ENCODE measurements around the gene SACM1L. TPM values are rescaled to one million over a fixed set of nuclear protein-coding genes. Genes with fewer than 3 reads are reported as not detected.

SACM1L gene, protein sequence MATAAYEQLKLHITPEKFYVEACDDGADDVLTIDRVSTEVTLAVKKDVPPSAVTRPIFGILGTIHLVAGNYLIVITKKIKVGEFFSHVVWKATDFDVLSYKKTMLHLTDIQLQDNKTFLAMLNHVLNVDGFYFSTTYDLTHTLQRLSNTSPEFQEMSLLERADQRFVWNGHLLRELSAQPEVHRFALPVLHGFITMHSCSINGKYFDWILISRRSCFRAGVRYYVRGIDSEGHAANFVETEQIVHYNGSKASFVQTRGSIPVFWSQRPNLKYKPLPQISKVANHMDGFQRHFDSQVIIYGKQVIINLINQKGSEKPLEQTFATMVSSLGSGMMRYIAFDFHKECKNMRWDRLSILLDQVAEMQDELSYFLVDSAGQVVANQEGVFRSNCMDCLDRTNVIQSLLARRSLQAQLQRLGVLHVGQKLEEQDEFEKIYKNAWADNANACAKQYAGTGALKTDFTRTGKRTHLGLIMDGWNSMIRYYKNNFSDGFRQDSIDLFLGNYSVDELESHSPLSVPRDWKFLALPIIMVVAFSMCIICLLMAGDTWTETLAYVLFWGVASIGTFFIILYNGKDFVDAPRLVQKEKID
- total RNA-seq, result 24.0 TPM

DNA sequence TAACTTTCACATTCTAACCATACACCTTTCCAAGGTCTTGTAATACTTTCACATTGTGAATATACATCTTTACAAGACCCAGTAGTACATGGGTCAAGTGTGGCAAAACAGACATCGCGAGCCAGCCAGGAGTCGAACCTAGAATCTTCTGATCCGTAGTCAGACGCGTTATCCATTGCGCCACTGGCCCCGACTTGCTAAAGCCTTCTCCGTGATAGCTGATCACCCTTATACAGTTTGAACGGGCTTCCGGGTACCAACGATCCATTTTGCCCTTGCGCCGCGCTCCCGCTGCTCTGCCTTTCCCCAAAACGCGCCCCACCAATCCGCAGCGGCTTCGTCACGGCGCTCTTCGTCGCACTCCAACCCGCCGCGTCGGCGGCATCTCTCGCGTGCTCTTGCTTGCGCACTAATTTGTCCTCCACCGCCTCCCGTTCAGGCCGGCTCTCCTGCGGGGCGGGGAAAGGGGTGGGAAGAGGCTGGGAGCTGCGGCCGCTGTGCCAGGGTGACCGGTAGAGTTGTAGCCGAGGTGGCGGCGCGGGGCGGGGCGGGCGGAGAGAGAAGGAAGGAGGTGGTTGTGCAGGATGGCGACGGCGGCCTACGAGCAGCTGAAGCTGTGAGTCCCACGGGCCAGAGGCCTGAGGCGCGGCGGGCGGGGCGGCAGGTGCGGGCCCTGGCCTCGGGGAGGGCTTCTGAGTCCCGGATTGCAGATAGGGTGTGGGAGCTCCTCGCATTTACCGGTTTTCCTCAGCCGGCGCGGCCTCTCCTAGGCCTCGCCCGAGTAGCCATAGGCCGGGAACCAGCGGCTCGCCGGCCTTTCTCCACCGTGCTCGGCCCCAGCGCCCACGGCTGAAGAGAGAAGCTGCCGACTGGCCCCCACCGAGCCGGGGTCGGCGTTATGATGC is at the start of gene SACM1L:
SACM1L (plus strand) TSS at position 515 of the 905 bp plus-strand sequence; CDS start at position 585, 70 bp downstream.
- Histone ChIP-seq H3K27ac (ENCODE audit: low read depth, low read length) (peak within 1 kb of the TSS; percentile 86), H3K4me3 (ENCODE audit: low read length in 3 of 3) (peak within 1 kb of the TSS; percentile 80 to 91 (median 83)), H3K27me3 (ENCODE audit: control insufficient read depth in 3 of 3, insufficient read depth in 3 of 3, low read length in 3 of 3) (no peaks in the 10 kb centered on the region), H3K36me3 (ENCODE audit: control insufficient read depth in 3 of 3, insufficient read depth in 3 of 3, low read length in 3 of 3) (no peaks in the 10 kb centered on the region), H3K4me1 (ENCODE audit: control insufficient read depth in 3 of 3, insufficient read depth in 3 of 3, low read length in 3 of 3) (peaks cover 44 to 50% (median 48%) of the 10 kb centered on the region in 3 donors), H3K9ac (ENCODE audit: low read depth in 1 of 3, low read length in 3 of 3) (peak within 1 kb of the TSS; percentile 92 to 96 (median 94)), H3K9me3 (ENCODE audit: control insufficient read depth in 3 of 3, low read length in 3 of 3) (no peaks in the 10 kb centered on the region)

DNA sequence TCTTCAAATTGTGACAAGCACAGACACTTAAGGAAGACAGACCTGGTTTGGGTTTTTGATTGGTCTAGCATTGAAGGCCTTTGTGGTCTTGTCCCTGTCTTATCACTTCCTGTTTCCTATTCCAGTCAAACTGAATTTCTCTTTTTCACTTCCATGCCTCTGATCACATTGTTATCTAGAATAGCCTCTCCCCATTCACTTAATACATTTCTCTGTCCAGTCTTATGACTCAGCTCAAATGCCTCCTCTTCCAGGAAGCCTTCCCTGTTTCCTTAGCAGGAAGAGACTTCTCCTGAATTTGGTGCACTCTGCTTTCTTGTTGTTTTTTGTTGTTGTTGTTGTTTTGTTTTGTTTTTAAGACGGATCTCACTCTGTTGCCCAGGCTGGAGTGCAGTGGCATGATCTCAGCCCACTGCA is 49.1 kb upstream of the SACM1L start:
- no peak overlapping the region for H3K9ac ChIP-seq (ENCODE audit: low read depth in 1 of 3, low read length in 3 of 3)
- peaks cover 8 to 16% (median 13%) of the 10 kb centered on the region in 3 donors for H3K36me3 ChIP-seq (ENCODE audit: control insufficient read depth in 3 of 3, insufficient read depth in 3 of 3, low read length in 3 of 3)
- no peak overlapping the region for H3K27ac ChIP-seq (ENCODE audit: low read depth, low read length)
- no peaks in the 10 kb centered on the region for H3K9me3 ChIP-seq (ENCODE audit: control insufficient read depth in 3 of 3, low read length in 3 of 3)
- H3K27me3 ChIP-seq (ENCODE audit: control insufficient read depth in 3 of 3, insufficient read depth in 3 of 3, low read length in 3 of 3), result no peaks in the 10 kb centered on the region
- H3K4me1 ChIP-seq (ENCODE audit: control insufficient read depth in 3 of 3, insufficient read depth in 3 of 3, low read length in 3 of 3), result peaks cover 14 to 37% (median 33%) of the 10 kb centered on the region in 3 donors
- H3K4me3 ChIP-seq (ENCODE audit: low read length in 3 of 3), result no peak overlapping the region

DNA sequence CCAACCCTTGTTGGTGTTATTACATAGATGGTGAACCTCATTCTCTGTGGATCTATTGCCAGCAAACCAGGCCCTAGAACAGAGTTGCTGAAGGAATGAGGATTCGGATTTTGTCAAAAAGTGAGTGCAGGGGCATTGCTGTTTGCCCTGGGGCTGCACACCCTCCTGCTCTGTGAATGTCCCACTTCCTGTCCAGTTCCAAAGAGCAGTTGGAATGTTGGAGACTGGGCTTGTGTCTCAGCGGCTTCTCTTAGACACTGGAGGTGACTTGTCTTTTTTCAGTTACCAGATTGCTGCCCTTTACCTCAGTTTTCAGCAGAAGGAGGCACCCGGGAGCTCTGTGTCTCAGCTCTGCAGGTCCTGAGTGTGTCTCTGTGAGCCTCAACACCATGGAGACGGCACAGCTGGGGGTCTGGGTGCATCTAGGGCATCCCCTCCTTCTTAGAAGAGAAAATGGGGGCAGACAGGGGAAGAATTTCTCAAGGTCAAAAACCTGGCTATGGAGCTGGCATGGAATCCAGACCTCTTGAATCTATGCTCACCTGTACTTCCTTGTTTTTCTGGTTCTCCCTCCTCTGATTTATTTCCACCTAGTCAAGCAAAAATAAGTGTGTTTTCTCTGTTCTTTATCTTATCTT is 48.4 kb upstream of the SACM1L start:
- no peak overlapping the region for H3K4me3 ChIP-seq (ENCODE audit: low read length in 3 of 3)
- no peaks in the 10 kb centered on the region for H3K27me3 ChIP-seq (ENCODE audit: control insufficient read depth in 3 of 3, insufficient read depth in 3 of 3, low read length in 3 of 3)
- no peaks in the 10 kb centered on the region for H3K9me3 ChIP-seq (ENCODE audit: control insufficient read depth in 3 of 3, low read length in 3 of 3)
- no peak overlapping the region for H3K9ac ChIP-seq (ENCODE audit: low read depth in 1 of 3, low read length in 3 of 3)
- no peak overlapping the region for H3K27ac ChIP-seq (ENCODE audit: low read depth, low read length)
- H3K36me3 ChIP-seq (ENCODE audit: control insufficient read depth in 3 of 3, insufficient read depth in 3 of 3, low read length in 3 of 3), result peaks cover 8 to 15% (median 13%) of the 10 kb centered on the region in 3 donors
- peaks cover 14 to 41% (median 38%) of the 10 kb centered on the region in 3 donors for H3K4me1 ChIP-seq (ENCODE audit: control insufficient read depth in 3 of 3, insufficient read depth in 3 of 3, low read length in 3 of 3)

DNA sequence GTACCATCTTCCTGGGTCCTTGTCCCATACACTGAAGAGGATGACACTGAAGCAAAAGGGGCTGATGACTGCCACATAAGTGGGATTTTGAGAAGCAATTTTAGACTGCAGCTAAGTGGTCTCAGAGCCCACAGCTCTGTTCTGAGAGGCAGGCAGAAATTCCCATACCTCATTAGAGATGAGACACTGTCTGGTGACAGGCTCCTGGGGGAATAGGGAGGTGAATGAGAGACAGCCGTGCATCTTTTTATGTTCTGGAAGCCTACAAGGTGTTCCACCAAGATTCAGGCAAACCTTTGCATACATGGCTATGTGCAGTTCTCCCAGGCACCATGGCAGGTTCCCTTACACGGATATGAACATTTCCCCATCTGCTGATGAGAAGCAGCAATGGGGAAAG is 47.4 kb upstream of the SACM1L start:
- no peak overlapping the region for H3K4me3 ChIP-seq (ENCODE audit: low read length in 3 of 3)
- H3K4me1 ChIP-seq (ENCODE audit: control insufficient read depth in 3 of 3, insufficient read depth in 3 of 3, low read length in 3 of 3), result peaks cover 16 to 50% (median 46%) of the 10 kb centered on the region in 3 donors
- no peak overlapping the region for H3K9ac ChIP-seq (ENCODE audit: low read depth in 1 of 3, low read length in 3 of 3)
- no peaks in the 10 kb centered on the region for H3K9me3 ChIP-seq (ENCODE audit: control insufficient read depth in 3 of 3, low read length in 3 of 3)
- H3K27me3 ChIP-seq (ENCODE audit: control insufficient read depth in 3 of 3, insufficient read depth in 3 of 3, low read length in 3 of 3), result no peaks in the 10 kb centered on the region
- no peak overlapping the region for H3K27ac ChIP-seq (ENCODE audit: low read depth, low read length)
- peaks cover 6 to 8% (median 7%) of the 10 kb centered on the region in 3 donors for H3K36me3 ChIP-seq (ENCODE audit: control insufficient read depth in 3 of 3, insufficient read depth in 3 of 3, low read length in 3 of 3)

DNA sequence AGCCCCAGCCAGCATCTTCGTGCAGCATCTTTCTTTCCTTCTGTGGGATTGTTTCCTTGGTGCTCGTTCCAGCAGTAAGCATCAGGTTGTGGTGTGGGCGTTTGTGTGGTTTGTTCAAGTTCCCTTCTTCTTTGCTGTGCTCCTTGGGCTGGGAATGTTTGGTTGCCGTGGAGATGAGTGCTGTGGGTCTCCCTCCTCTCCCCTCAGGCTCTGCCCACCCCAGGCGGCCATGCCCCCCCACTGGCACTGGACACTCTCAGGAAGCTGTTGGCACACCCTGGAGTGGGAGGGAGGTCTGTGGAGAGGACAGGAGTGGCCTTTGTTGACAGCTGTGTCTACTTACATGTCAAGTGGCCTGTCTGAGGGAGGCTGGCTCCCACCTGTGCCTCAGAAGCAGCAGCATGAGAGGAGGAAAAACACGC is 46.5 kb upstream of the SACM1L start:
- Histone ChIP-seq H3K27me3 (ENCODE audit: control insufficient read depth in 3 of 3, insufficient read depth in 3 of 3, low read length in 3 of 3) (no peaks in the 10 kb centered on the region), H3K27ac (ENCODE audit: low read depth, low read length) (no peak overlapping the region), H3K9ac (ENCODE audit: low read depth in 1 of 3, low read length in 3 of 3) (peak overlapping the region in 2 of 3 donors; percentile 33 to 53), H3K36me3 (ENCODE audit: control insufficient read depth in 3 of 3, insufficient read depth in 3 of 3, low read length in 3 of 3) (peaks cover under 1 to 5% (median 4%) of the 10 kb centered on the region in 3 donors), H3K4me3 (ENCODE audit: low read length in 3 of 3) (no peak overlapping the region), H3K4me1 (ENCODE audit: control insufficient read depth in 3 of 3, insufficient read depth in 3 of 3, low read length in 3 of 3) (peaks cover 25 to 60% (median 55%) of the 10 kb centered on the region in 3 donors), H3K9me3 (ENCODE audit: control insufficient read depth in 3 of 3, low read length in 3 of 3) (no peaks in the 10 kb centered on the region)

DNA sequence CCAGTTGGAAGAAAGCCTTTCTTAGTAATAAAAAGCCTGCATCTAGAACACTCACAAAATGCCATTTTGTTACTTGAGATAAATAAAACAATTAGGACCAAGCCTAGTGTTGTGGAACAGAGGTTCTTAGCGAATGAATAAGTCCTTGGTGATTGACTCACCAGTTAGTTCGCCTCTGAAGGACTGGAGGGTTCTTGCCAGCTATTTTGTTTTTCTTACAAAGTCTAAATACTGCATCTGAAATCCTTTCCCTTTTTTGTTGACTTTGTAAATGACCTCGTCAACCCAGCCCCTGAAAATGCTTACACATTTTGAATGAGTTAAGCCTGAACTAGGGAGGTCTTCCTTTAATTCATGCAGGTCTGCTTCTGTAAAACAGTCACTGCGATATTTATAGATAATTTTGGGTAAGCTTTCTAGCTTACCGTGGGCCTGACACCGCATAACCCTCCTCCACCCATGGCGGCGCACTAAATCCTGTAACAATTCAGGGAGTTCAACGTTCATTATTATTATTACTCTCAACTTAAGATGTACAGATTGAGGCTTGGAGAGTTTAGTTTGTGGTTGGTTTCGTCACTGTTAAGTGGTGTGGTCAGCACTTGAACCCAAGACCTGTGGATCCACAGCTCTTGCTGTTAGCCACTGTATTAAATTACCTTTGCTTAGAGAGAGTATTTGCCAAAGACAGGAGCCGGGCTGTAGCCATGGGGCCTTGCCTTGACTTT is 45.0 kb upstream of the SACM1L start:
- Histone ChIP-seq H3K4me1 (ENCODE audit: control insufficient read depth in 3 of 3, insufficient read depth in 3 of 3, low read length in 3 of 3) (peaks cover 25 to 61% (median 50%) of the 10 kb centered on the region in 3 donors), H3K27me3 (ENCODE audit: control insufficient read depth in 3 of 3, insufficient read depth in 3 of 3, low read length in 3 of 3) (no peaks in the 10 kb centered on the region), H3K36me3 (ENCODE audit: control insufficient read depth in 3 of 3, insufficient read depth in 3 of 3, low read length in 3 of 3) (peaks cover 0 to 3% (median 3%) of the 10 kb centered on the region in 3 donors), H3K9me3 (ENCODE audit: control insufficient read depth in 3 of 3, low read length in 3 of 3) (no peaks in the 10 kb centered on the region), H3K27ac (ENCODE audit: low read depth, low read length) (peak overlapping the region; percentile 39), H3K9ac (ENCODE audit: low read depth in 1 of 3, low read length in 3 of 3) (no peak overlapping the region), H3K4me3 (ENCODE audit: low read length in 3 of 3) (no peak overlapping the region)

DNA sequence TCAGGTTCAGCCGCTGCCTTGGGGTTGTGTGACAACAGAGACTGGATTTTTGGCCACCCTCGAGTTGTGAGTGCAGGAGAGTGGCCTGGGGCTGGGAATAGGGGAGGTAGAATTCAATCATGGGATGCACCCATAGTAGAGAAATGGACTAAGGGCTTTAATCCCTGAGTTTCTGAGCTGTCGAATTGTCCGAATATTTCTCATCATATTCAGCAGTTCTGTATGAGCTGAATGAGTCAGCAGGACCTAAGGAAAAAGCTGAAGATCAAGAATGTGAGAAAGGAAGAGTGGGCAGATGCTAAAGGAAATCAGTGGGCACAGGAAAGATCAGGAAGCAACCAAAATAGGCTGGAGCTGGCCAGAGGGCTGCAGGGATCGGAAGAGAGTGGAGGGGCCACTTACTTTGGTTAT is 44.4 kb upstream of the SACM1L start:
- Histone ChIP-seq H3K4me3 (ENCODE audit: low read length in 3 of 3) (no peak overlapping the region), H3K9ac (ENCODE audit: low read depth in 1 of 3, low read length in 3 of 3) (no peak overlapping the region), H3K9me3 (ENCODE audit: control insufficient read depth in 3 of 3, low read length in 3 of 3) (no peaks in the 10 kb centered on the region), H3K4me1 (ENCODE audit: control insufficient read depth in 3 of 3, insufficient read depth in 3 of 3, low read length in 3 of 3) (peaks cover 25 to 61% (median 50%) of the 10 kb centered on the region in 3 donors), H3K27ac (ENCODE audit: low read depth, low read length) (peak overlapping the region; percentile 39), H3K36me3 (ENCODE audit: control insufficient read depth in 3 of 3, insufficient read depth in 3 of 3, low read length in 3 of 3) (peaks cover 0 to 3% (median 3%) of the 10 kb centered on the region in 3 donors), H3K27me3 (ENCODE audit: control insufficient read depth in 3 of 3, insufficient read depth in 3 of 3, low read length in 3 of 3) (no peaks in the 10 kb centered on the region)

DNA sequence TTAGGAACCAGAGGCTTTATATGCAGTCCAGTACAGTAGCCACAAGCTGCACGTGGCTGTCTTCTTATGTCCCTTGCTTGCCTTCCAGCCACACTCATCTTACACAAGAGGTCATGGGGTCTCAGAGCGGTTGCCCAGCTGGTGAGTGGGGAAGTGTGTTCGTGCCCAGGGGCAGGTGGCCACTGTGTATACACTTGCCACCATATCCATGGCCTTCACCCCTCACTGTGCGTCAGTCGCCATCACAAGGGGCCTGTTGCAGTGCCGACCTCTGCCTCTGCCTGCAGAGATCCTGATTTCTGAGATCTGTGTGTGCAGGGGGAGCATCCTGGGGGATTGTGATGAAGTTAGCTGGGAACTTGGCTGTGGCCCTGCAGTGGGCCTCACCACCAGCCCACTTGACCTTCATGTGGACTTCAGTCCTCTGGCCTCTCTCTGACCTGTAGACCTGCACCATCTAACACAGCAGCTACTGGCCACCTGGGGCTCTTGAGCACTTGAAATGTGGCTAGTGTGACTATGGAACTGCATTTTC is 43.1 kb upstream of the SACM1L start:
- Histone ChIP-seq H3K4me1 (ENCODE audit: control insufficient read depth in 3 of 3, insufficient read depth in 3 of 3, low read length in 3 of 3) (peaks cover 21 to 52% (median 45%) of the 10 kb centered on the region in 3 donors), H3K9me3 (ENCODE audit: control insufficient read depth in 3 of 3, low read length in 3 of 3) (no peaks in the 10 kb centered on the region), H3K4me3 (ENCODE audit: low read length in 3 of 3) (peak overlapping the region in 1 of 3 donors; percentile 13), H3K9ac (ENCODE audit: low read depth in 1 of 3, low read length in 3 of 3) (no peak overlapping the region), H3K27me3 (ENCODE audit: control insufficient read depth in 3 of 3, insufficient read depth in 3 of 3, low read length in 3 of 3) (no peaks in the 10 kb centered on the region), H3K36me3 (ENCODE audit: control insufficient read depth in 3 of 3, insufficient read depth in 3 of 3, low read length in 3 of 3) (no peaks in the 10 kb centered on the region), H3K27ac (ENCODE audit: low read depth, low read length) (peak overlapping the region; percentile 77)

All from skeletal muscle tissue (tissue), 4 donors.